ENCODE results near the gene NCKAP5.

Gene NCKAP5

GRCh38 chr2:133054297-133054696 lies 514.0 kb downstream of the NCKAP5 start:
- DNase-seq = no peak

- no peak for DNase-seq
Observed at GRCh38 chr2:133053541-133053940, 514.7 kb downstream of the NCKAP5 start.

DNA sequence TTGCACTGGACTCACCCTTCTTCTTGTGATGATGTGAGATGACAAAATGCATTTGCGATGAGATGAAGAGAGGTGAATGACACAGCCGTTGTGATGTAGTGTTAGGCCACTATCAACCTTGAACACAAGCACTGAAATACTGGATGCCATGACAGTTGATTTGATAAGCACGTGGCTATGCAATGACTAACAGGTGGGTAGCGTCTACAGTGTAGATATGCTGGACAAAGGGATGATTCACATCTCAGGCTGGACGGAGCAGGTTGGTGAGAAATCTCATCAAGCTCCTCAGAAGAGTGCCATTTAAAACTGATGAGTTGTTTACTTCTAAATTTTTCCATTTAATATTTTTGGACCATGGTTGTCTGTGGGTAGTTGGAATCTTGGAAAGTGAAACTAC lies 522.5 kb downstream of the NCKAP5 start:
- DNase-seq = no peak

DNA sequence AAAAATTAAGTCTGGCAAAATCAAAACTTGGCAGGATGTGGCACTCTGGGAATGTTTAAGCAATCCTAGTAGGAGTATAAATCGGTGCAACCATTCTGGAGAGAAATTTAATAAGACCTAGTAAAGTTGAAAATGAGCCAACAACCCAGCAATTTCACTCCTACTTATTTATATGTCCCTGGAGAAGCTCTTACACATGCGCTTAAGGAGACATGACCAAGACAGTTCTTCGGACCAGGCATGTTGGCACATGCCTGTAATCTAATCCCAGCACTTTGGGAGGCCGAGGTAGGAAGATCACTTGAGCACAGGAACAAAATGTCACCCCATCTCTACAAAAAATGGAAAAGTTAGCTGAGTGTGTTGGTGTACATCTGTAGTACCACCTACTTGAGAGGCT lies 523.7 kb downstream of the NCKAP5 start:
- no peak for DNase-seq

- DNase-seq = no peak
Observed at GRCh38 chr2:133040170-133040569, 528.1 kb downstream of the NCKAP5 start.

GRCh38 chr2:133039531-133039930 lies 528.7 kb downstream of the NCKAP5 start:
- no peak for DNase-seq

- no peak for DNase-seq
Observed at GRCh38 chr2:133026536-133027177, 541.6 kb downstream of the NCKAP5 start.

GRCh38 chr2:133025004-133025403 lies 543.3 kb downstream of the NCKAP5 start:
- DNase-seq = no peak

GRCh38 chr2:133012847-133013734 lies 555.2 kb downstream of the NCKAP5 start:
- no peak for DNase-seq

- DNase-seq = no peak
Observed at GRCh38 chr2:133004623-133005022, 563.6 kb downstream of the NCKAP5 start.

DNA sequence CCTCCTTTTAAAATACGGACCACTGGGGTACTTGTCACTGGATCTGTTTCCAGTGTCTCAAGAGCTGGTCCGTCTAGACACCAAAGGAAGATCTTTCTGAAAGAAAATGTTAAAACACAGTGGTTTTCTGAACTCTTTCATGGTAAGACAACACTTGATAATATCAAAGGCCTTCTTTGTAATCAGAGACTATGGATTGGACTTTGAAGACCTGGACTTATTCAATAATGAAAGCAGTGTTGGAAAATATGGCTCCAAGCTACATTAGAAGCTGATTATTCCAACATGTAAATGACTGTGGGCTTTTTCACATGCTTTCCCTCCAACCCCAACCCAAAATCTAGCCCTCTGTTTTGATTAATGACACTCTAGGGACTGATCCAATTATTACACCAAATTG lies 568.8 kb downstream of the NCKAP5 start:
- DNase-seq = no peak

DNA sequence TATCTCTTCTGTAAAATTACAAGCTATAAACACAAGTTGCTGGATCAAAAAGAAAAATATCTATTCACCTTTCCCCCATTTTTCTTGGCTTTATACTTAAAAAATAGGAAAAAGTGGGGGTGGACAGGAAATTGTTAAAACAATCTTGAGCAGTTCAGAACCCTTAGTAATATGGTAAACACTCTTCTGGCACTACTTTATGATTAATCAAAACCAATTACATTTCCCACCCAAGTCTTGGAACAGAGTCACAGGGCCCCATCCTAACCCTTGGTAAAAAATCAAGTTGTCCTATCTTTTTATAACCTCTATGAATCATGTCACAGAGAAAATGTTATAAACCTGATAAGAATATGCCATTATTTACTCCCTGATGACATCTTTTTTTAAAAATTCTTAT lies 570.0 kb downstream of the NCKAP5 start:
- no peak for DNase-seq

GRCh38 chr2:132991471-132992045 lies 576.7 kb downstream of the NCKAP5 start:
- DNase-seq = no peak

GRCh38 chr2:132984731-132985130 lies 583.5 kb downstream of the NCKAP5 start:
- DNase-seq = no peak

DNA sequence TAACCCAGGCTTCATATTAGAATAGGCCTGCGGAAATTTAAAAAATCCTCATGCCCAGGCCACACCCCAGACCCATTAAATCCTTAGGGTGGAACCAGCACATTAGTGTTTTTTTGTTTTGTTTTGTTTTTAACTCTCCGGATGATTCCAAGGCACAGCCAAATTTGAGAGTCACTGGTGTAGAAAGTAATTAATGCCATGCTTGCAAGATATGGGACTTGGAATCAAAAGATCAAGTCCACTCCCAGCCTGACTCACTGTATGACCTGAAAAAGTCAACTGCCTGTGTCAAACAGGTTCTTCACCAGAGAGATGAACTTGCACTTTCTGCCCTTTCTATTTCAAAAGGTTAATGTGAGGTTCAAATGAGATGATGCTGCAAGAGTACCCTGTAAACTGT lies 588.0 kb downstream of the NCKAP5 start:
- no peak for DNase-seq

DNA sequence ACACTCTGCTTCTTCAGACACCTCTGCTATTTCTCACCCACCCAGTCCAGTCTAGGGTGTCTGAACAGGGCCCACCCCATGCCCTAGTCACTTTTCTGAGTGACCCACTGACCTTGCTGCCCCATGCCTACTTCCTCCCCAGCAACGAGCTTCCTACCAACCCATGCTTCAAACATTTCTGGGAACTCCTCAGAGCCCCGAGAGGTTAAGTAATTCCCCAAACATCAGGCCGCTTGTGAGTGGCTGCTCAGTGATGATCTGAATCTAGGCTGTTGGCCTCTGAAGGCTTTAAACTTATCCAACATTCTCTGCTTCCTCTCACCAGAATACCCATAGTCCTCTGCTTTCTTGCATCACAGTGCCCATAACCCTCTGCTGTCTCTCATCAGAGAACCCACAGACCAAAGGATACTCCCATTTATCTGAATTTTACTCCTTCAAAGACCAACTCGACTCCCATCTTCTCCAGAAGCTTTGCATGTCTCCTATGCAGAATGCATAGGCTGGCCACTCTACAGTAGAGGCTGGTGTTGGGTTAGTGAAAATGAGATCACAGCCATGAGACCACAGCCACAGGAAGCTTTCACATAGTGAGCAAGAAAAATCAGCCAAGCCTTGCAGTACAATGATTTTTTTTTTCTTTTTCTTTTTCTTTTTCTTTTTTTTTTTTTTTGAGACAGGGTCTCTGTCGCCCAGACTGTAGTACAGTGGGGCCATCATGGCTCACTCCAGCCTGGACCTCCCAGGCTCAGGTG lies 588.7 kb downstream of the NCKAP5 start:
- DNase-seq = no peak

DNA sequence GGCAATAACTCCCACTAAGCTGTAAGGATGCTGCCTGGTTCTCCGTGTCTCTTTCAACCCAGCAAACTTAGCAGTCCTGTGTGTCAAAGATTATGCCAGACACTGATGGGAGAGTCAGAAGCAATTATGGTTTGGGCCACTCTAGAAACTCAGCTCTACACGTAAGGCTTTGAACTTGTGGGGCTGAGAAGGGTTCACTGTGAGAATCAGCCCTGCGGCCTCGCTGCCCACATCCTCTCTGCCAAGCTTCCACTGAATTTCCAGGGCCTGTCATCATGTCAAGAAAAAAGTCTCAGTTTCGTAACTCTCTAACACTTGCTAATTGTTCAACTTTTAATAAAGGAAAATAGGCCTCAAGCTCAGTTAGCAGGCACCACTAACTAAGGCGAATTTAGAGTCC lies 589.4 kb downstream of the NCKAP5 start:
- DNase-seq = no peak

- no peak for DNase-seq
Observed at GRCh38 chr2:132977812-132978529, 590.3 kb downstream of the NCKAP5 start.

DNA sequence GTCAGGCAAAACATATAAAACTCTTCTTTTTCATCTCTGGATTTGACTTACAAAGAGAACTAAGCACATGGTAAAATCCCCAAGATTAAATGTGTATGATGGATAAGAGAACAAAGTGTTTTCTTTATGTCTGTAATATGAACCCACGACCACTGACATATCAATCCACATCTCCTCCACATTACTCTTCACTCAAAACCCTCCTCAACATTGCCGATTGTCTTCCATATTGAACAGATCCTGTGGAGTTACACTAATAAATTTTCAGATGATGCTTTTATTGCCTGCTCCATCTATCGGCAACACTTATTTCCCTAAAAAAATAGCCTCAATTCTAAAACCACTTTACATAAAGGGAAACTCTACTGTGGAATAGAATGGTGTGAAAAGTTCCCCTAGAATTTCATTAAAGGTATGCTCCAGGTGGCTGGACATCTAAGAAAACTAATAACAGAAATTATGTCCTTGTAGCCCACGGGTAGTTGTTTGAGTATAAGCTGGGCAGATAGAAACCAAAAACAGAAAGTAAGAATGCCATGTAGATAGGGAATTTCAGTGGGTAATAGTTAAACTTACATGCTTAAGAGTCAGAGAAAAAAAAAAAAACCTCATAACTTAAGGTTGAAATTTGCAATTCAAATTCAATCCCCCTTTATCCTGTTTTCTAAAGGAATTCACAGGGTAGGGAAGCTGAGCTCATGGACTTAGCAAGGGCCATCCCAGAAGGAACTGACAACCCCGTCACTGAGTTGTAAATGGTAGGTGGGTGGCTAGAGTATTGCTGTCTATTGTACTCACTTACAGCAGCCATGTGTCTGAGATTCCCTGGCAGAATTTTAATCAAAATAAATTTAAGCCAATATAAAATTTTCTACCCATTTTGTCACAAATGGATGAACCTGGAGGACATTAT lies 592.8 kb downstream of the NCKAP5 start:
- DNase-seq = no peak

GRCh38 chr2:132974467-132975095 lies 593.7 kb downstream of the NCKAP5 start:
- no peak for DNase-seq
